GM12878 (cell line): ENCODE measurements around the gene GNPDA2. TPM values are rescaled to one million over a fixed set of nuclear protein-coding genes. Genes with fewer than 3 reads are reported as not detected.

Experiments used
- ATF7 ChIP-seq: fragments of 450-650 bp; IDR thresholded peaks from 2 replicates; pipeline ENCODE4 v1.6.1; 2016; ENCODE audit warnings: low read depth, mild to moderate bottlenecking
- CBFB ChIP-seq: IDR thresholded peaks from 2 replicates; pipeline ENCODE4 v1.6.1; 2016; ENCODE audit warnings: antibody characterized with exemption, low read depth
- CHD4 ChIP-seq: fragments of 200-600 bp; sonication (generic); IDR thresholded peaks from 2 replicates; pipeline ENCODE4 v1.6.1; 2016; ENCODE audit warnings: mild to moderate bottlenecking
- ETV6 ChIP-seq, 2 experiments: fragments of 450-650 bp in 1 of 2; IDR thresholded peaks in 1 of 2; conservative IDR thresholded peaks in 1 of 2; 2 replicates each; pipeline ENCODE4 v1.6.1; 2014; ENCODE audit warnings: antibody characterized with exemption in 1 of 2, borderline replicate concordance in 1 of 2, low read depth in 1 of 2, mild to moderate bottlenecking in 1 of 2, moderate library complexity in 1 of 2
- IRF3 ChIP-seq: fragments of 450-650 bp; IDR thresholded peaks from 2 replicates; pipeline ENCODE4 v1.6.1; 2014; ENCODE audit warnings: mild to moderate bottlenecking
- MEF2A ChIP-seq: IDR thresholded peaks from 2 replicates; pipeline ENCODE4 v1.6.1; 2011; ENCODE audit warnings: low read depth, mild to moderate bottlenecking, low read length, moderate library complexity; ENCODE audit not compliant: insufficient read depth
- NFYB ChIP-seq: IDR thresholded peaks from 2 replicates; pipeline ENCODE4 v1.6.1; 2011; ENCODE audit warnings: low read depth, mild to moderate bottlenecking, low read length, improper control_type of control experiment, moderate library complexity; ENCODE audit not compliant: insufficient read depth
- POLR2AphosphoS5 ChIP-seq: IDR thresholded peaks from 2 replicates; pipeline ENCODE4 v1.6.1; 2011; ENCODE audit warnings: mild to moderate bottlenecking, low read length, inconsistent platforms
- RAD21 ChIP-seq: IDR thresholded peaks from 2 replicates; pipeline ENCODE4 v1.6.1; 2011; ENCODE audit warnings: mild to moderate bottlenecking, low read depth, low read length, moderate library complexity; ENCODE audit not compliant: insufficient read depth
- REST ChIP-seq: IDR thresholded peaks from 2 replicates; pipeline ENCODE4 v1.6.1; 2012; ENCODE audit warnings: mild to moderate bottlenecking, low read depth, low read length
- SIN3A ChIP-seq: IDR thresholded peaks from 2 replicates; pipeline ENCODE4 v1.6.1; 2012; ENCODE audit warnings: low read depth, low read length, improper control_type of control experiment
- SIX5 ChIP-seq: IDR thresholded peaks from 2 replicates; pipeline ENCODE4 v1.6.1; 2011; ENCODE audit warnings: mild to moderate bottlenecking, low read depth, low read length, moderate library complexity; ENCODE audit not compliant: severe bottlenecking
- SKIL ChIP-seq: fragments of 450-650 bp; IDR thresholded peaks from 2 replicates; pipeline ENCODE4 v1.6.1; 2017; ENCODE audit warnings: mild to moderate bottlenecking, low read depth, inconsistent platforms; ENCODE audit not compliant: poor library complexity, severe bottlenecking
- SMARCA5 ChIP-seq: fragments of 450-650 bp; IDR thresholded peaks from 2 replicates; pipeline ENCODE4 v1.6.1; 2017; ENCODE audit warnings: mild to moderate bottlenecking
- SRF ChIP-seq, 2 experiments: IDR thresholded peaks; 2 replicates each; pipeline ENCODE4 v1.6.1; 2011; ENCODE audit warnings: low read depth in 2 of 2, low read length in 2 of 2, mild to moderate bottlenecking in 1 of 2, moderate library complexity in 1 of 2
- SUPT20H ChIP-seq: IDR thresholded peaks from 2 replicates; pipeline ENCODE4 v1.6.1; 2011; ENCODE audit warnings: low read depth, mild to moderate bottlenecking, low read length, moderate library complexity, borderline replicate concordance; ENCODE audit not compliant: control insufficient read depth
- USF2 ChIP-seq: IDR thresholded peaks from 2 replicates; pipeline ENCODE4 v1.6.1; 2011; ENCODE audit warnings: low read depth, low read length, improper control_type of control experiment, borderline replicate concordance
- ZBTB33 ChIP-seq: fragments of 450-650 bp; IDR thresholded peaks from 2 replicates; pipeline ENCODE4 v1.6.1; 2017; ENCODE audit warnings: mild to moderate bottlenecking
- ZNF24 ChIP-seq: fragments of 450-650 bp; IDR thresholded peaks from 2 replicates; pipeline ENCODE4 v1.6.1; 2017; ENCODE audit warnings: antibody characterized with exemption, mild to moderate bottlenecking
- polyA plus RNA-seq, 11 experiments: library from polyadenylated mRNA; depleted of rRNA in 4 of 11; unstranded in 6 of 11; stranded (reverse) in 5 of 11; fragments of >200 nt; fragmentation: Nextera tagmentation in 4 of 11; fragmentation: Illumina TruSeq in 1 of 11; extraction: Ambion mirVana in 4 of 11; extraction: Trizol in 1 of 11; gene quantifications; 1 replicate in 1 of 11; 2 replicates in 10 of 11; pipeline versions ENCODE4 v1.2.1 to v1.2.3, GENCODE V29; 2011 to 2016; ENCODE audit warnings: inconsistent platforms in 2 of 11, missing spikeins in 2 of 11, low read depth in 1 of 11
- total RNA-seq, 4 experiments: library from RNA; depleted of rRNA in 3 of 4; stranded (reverse); fragments of >200 nt in 3 of 4; fragmentation: Illumina TruSeq in 1 of 4; extraction: Trizol in 1 of 4; gene quantifications; 2 replicates each; pipeline versions ENCODE4 v1.2.1 to v1.2.3, GENCODE V29; 2013 to 2021

The GNPDA2 gene
- total and polyA plus RNA-seq, 10 of the 15 experiments (the other 5 are each of a cell fraction or from before 2014, with no cell fraction given): 16.7 to 45.8 (median 23.8) TPM

- TF ChIP-seq REST (0 out of 2 replicates have a peak, but pooled peaks have one; percentile 25), SUPT20H (no peak), RAD21 (no peak), CHD4 (no peak), SIX5 (no peak), MEF2A (no peak), IRF3 (no peak), SMARCA5 (no peak), CBFB (peak; percentile 53; the same call in 1 of the 2 replicates), USF2 (no peak), POLR2AphosphoS5 (peak; percentile 87), ZNF24 (no peak), NFYB (peak; percentile 23; the same call in 1 of the 2 replicates), ATF7 (no peak), ETV6 (conservative IDR thresholded peaks at IDR 0.05 in 1 of 2, IDR thresholded peaks at IDR 0.05 in 1 of 2; ENCODE audit: borderline replicate concordance in 1 of 2, low read depth in 1 of 2) (no peak; a peak in 1 of 4 replicates), SKIL (no peak), SIN3A (no peak), SRF (IDR thresholded peaks at IDR 0.05; ENCODE audit: low read depth in 2 of 2, low read length in 2 of 2) (no peak), ZBTB33 (no peak)
Observed at GRCh38 chr4:44726038-44726871, at the start of gene GNPDA2 (continued).
